OCI-LY1 (cell line): ENCODE measurements around the gene GMEB2.

Experiments used
- H2AFZ ChIP-seq: fragments of 200-600 bp; sonication (generic), shearing (Covaris generic); 2 replicates; pipeline ENCODE4 v1.6.0; 2014; ENCODE audit warnings: antibody characterized with exemption, mild to moderate bottlenecking, low read length
- H3F3A ChIP-seq: fragments of 200-600 bp; sonication (generic), shearing (Covaris generic); 2 replicates; pipeline ENCODE4 v1.6.0; 2014; ENCODE audit warnings: mild to moderate bottlenecking, antibody characterized with exemption, low read length, moderate library complexity; ENCODE audit not compliant: insufficient read depth
- H3K27ac ChIP-seq: fragments of 200-600 bp; sonication (generic); 2 replicates; pipeline ENCODE4 v1.5.1; 2014; ENCODE audit warnings: low read length, mixed run types, mild to moderate bottlenecking, low read depth; ENCODE audit not compliant: poor library complexity, severe bottlenecking
- H3K27me3 ChIP-seq: fragments of 200-600 bp; sonication (generic); 2 replicates; pipeline ENCODE4 v1.6.0; 2014; ENCODE audit warnings: antibody characterized with exemption, mild to moderate bottlenecking, low read length, moderate library complexity; ENCODE audit not compliant: insufficient read depth
- H3K36me3 ChIP-seq: fragments of 200-600 bp; sonication (generic); 2 replicates; pipeline ENCODE4 v1.6.1; 2014; ENCODE audit warnings: mild to moderate bottlenecking, antibody characterized with exemption, low read length, moderate library complexity, mixed read lengths; ENCODE audit not compliant: insufficient read depth
- H3K4me1 ChIP-seq: fragments of 200-600 bp; sonication (generic); 2 replicates; pipeline ENCODE4 v1.5.1; 2014; ENCODE audit warnings: mild to moderate bottlenecking, low read length, moderate library complexity; ENCODE audit not compliant: insufficient read depth, severe bottlenecking
- H3K4me2 ChIP-seq: fragments of 200-600 bp; sonication (generic), shearing (Covaris generic); 2 replicates; pipeline ENCODE4 v1.6.1; 2014; ENCODE audit warnings: low read length
- H3K4me3 ChIP-seq: fragments of 200-600 bp; sonication (generic); 2 replicates; pipeline ENCODE4 v1.5.1; 2014; ENCODE audit warnings: low read length, low read depth, mild to moderate bottlenecking, mixed read lengths; ENCODE audit not compliant: poor library complexity, severe bottlenecking
- H3K79me2 ChIP-seq: fragments of 200-600 bp; shearing (Covaris generic); 2 replicates; pipeline ENCODE4 v1.6.1; 2016; ENCODE audit warnings: mixed run types, low read length, mixed read lengths; ENCODE audit not compliant: insufficient read depth
- H3K9ac ChIP-seq: fragments of 200-600 bp; sonication (generic), shearing (Covaris generic); 2 replicates; pipeline ENCODE4 v1.6.1; 2014; ENCODE audit warnings: mild to moderate bottlenecking, low read length, mixed read lengths
- H3K9me2 ChIP-seq: fragments of 200-600 bp; sonication (generic), shearing (Covaris generic); 2 replicates; pipeline ENCODE4 v1.6.1; 2014; ENCODE audit warnings: low read depth, mild to moderate bottlenecking, low read length, mixed read lengths
- H3K9me3 ChIP-seq: fragments of 200-600 bp; shearing (Covaris generic); 2 replicates; pipeline ENCODE4 v1.6.1; 2014; ENCODE audit warnings: low read length, mixed read lengths
- H4K20me1 ChIP-seq: fragments of 200-600 bp; sonication (generic), shearing (Covaris generic); 2 replicates; pipeline ENCODE4 v1.6.0; 2016; ENCODE audit warnings: mild to moderate bottlenecking, low read length; ENCODE audit not compliant: insufficient read depth
- CTCF ChIP-seq: fragments of 200-600 bp; sonication (generic), shearing (Covaris generic); IDR thresholded peaks from 2 replicates; pipeline ENCODE4 v1.5.1; 2017; ENCODE audit warnings: mild to moderate bottlenecking, antibody characterized with exemption, low read length, moderate library complexity, mixed read lengths
- EZH2 ChIP-seq: fragments of 200-600 bp; sonication (generic), shearing (Covaris generic); IDR thresholded peaks from 2 replicates; pipeline ENCODE4 v1.8.0; 2017; ENCODE audit warnings: borderline replicate concordance, mixed run types, mild to moderate bottlenecking, antibody characterized with exemption, low read length, moderate library complexity, mixed read lengths

The GMEB2 gene

GRCh38 chr20:63549679-63550282, 77.1 kb downstream of the GMEB2 start:
- Histone ChIP-seq H3K79me2 (no peaks in the 10 kb centered on the region), H4K20me1 (no peaks in the 10 kb centered on the region), H3F3A (0 out of 2 replicates have a peak, but pooled peaks cover 5% of the 10 kb centered on the region), H3K27ac (no peak overlapping the region), H3K27me3 (peaks cover 8% of the 10 kb centered on the region; the same call in 1 of the 2 replicates), H3K4me2 (no peak overlapping the region), H3K4me3 (no peak overlapping the region), H3K9ac (no peak overlapping the region), H3K9me3 (no peaks in the 10 kb centered on the region), H3K4me1 (peaks cover 18% of the 10 kb centered on the region), H3K36me3 (no peaks in the 10 kb centered on the region), H2AFZ (no peak overlapping the region), H3K9me2 (no peaks in the 10 kb centered on the region)
- TF ChIP-seq EZH2 (no peak), CTCF (no peak)

GRCh38 chr20:63549019-63549418, 77.9 kb downstream of the GMEB2 start:
- H3K79me2 ChIP-seq = no peaks in the 10 kb centered on the region
- no peak for TF ChIP-seq CTCF
- TF ChIP-seq EZH2 = no peak
- H3K4me2 ChIP-seq = no peak overlapping the region
- no peak overlapping the region for H3K9ac ChIP-seq
- H3K9me2 ChIP-seq = no peaks in the 10 kb centered on the region
- H3F3A ChIP-seq = 0 out of 2 replicates have a peak, but pooled peaks cover 5% of the 10 kb centered on the region
- no peaks in the 10 kb centered on the region for H3K9me3 ChIP-seq
- H3K36me3 ChIP-seq = no peaks in the 10 kb centered on the region
- no peak overlapping the region for H3K4me3 ChIP-seq
- no peak overlapping the region for H3K27ac ChIP-seq
- H4K20me1 ChIP-seq = no peaks in the 10 kb centered on the region
- H3K27me3 ChIP-seq = peaks cover 8% of the 10 kb centered on the region; the same call in 1 of the 2 replicates
- H2AFZ ChIP-seq = no peak overlapping the region
- peaks cover 16% of the 10 kb centered on the region for H3K4me1 ChIP-seq

GRCh38 chr20:63548542-63548941, 78.4 kb downstream of the GMEB2 start:
- Histone ChIP-seq H4K20me1 (no peaks in the 10 kb centered on the region), H3K4me1 (peaks cover 11% of the 10 kb centered on the region), H3K36me3 (no peaks in the 10 kb centered on the region), H3K9me2 (no peaks in the 10 kb centered on the region), H3K9me3 (no peaks in the 10 kb centered on the region), H3K27me3 (peaks cover 8% of the 10 kb centered on the region; the same call in 1 of the 2 replicates), H3K4me2 (no peak overlapping the region), H2AFZ (no peak overlapping the region), H3K79me2 (no peaks in the 10 kb centered on the region), H3K4me3 (no peak overlapping the region), H3K9ac (no peak overlapping the region), H3K27ac (no peak overlapping the region), H3F3A (0 out of 2 replicates have a peak, but pooled peaks cover 5% of the 10 kb centered on the region)
- no peak for TF ChIP-seq EZH2
- TF ChIP-seq CTCF = no peak
